GM21423 (cell line): Measurements from ENCODE around the gene ZNF768.
"Not testable (repeated sequence)": the region's sequence is repeated elsewhere in the genome, so short reads cannot be mapped to it uniquely, and the experiment has no call there.

Source experiments
- ATAC-seq: cut with Tn5 transposase; IDR thresholded peaks from one replicate; pipeline ENCODE4 v1.9.1; 2021; ENCODE audit warnings: mild to moderate bottlenecking, moderate library complexity; ENCODE audit not compliant: unreplicated experiment

ZNF768 gene

GRCh38 chr16:30533748-30534367 lies 7.5 kb upstream of the ZNF768 start:
- peak; percentile 9 for ATAC-seq

- no peak for ATAC-seq
These were observed 6.8 kb upstream of the ZNF768 start for GRCh38 chr16:30533146-30533522.

GRCh38 chr16:30532285-30533145 lies 6.1 kb upstream of the ZNF768 start:
- ATAC-seq: no peak

- ATAC-seq: no peak
These were observed 4.0 kb upstream of the ZNF768 start for GRCh38 chr16:30530163-30531037.

GRCh38 chr16:30528799-30529457 lies 2.6 kb upstream of the ZNF768 start:
- no peak for ATAC-seq

- no peak for ATAC-seq
These were observed 1.3 kb upstream of the ZNF768 start for GRCh38 chr16:30527635-30528178.

- ATAC-seq: peak; percentile 74
These were observed 663 bp upstream of the ZNF768 start for GRCh38 chr16:30526823-30527634.

GRCh38 chr16:30525844-30526136 lies 576 bp downstream of the ZNF768 start:
- no peak for ATAC-seq

GRCh38 chr16:30524575-30525568 lies 1.5 kb downstream of the ZNF768 start:
- no peak for ATAC-seq

- ATAC-seq: no peak
These were observed 2.4 kb downstream of the ZNF768 start for GRCh38 chr16:30523768-30524574.

GRCh38 chr16:30522702-30523463 lies 3.5 kb downstream of the ZNF768 start:
- not testable (repeated sequence) for ATAC-seq

- ATAC-seq: no peak
These were observed 4.3 kb downstream of the ZNF768 start for GRCh38 chr16:30521873-30522641.

- ATAC-seq: no peak
These were observed 4.9 kb downstream of the ZNF768 start for GRCh38 chr16:30521476-30521872.

- no peak for ATAC-seq
These were observed 7.0 kb downstream of the ZNF768 start for GRCh38 chr16:30519120-30520049.

GRCh38 chr16:30518552-30518951 lies 7.8 kb downstream of the ZNF768 start:
- no peak for ATAC-seq
